Calu3 (cell line): ENCODE results near the gene COL4A6. TPM values are rescaled to one million over a fixed set of nuclear protein-coding genes. Genes with fewer than 3 reads are reported as not detected.

Experiments
- BruUV-seq: library from RNA; stranded (reverse); fragments of 400-500 nt; replicated peaks from 2 replicates; lab custom pipeline; 2021; lab: Mats Ljungman, UMichigan
- CTCF ChIA-PET: fragments of 300-600 bp; sonication (Branson Sonifier 250); formaldehyde crosslinking; loops from one replicate; lab custom pipeline; 2022; ENCODE audit warnings: antibody characterized with exemption; lab: Charles Lee
- DNase-seq: peaks from one replicate; pipeline ENCODE4 v3.0.0; 2022
- H3K27ac Mint-ChIP-seq: one replicate; pipeline ENCODE4 v1.8.0; 2022; ENCODE audit warnings: mixed read lengths; ENCODE audit not compliant: unreplicated experiment
- H3K27me3 Mint-ChIP-seq: one replicate; pipeline ENCODE4 v1.8.0; 2022; ENCODE audit warnings: mixed read lengths; ENCODE audit not compliant: unreplicated experiment
- H3K36me3 Mint-ChIP-seq: one replicate; pipeline ENCODE4 v1.8.0; 2022; ENCODE audit warnings: mild to moderate bottlenecking, moderate library complexity, mixed read lengths; ENCODE audit not compliant: insufficient read depth, unreplicated experiment
- H3K4me1 Mint-ChIP-seq: one replicate; pipeline ENCODE4 v1.8.0; 2022; ENCODE audit warnings: mild to moderate bottlenecking, low read depth, mixed read lengths; ENCODE audit not compliant: unreplicated experiment
- H3K4me3 Mint-ChIP-seq: one replicate; pipeline ENCODE4 v1.8.0; 2022; ENCODE audit warnings: mild to moderate bottlenecking, low read depth, moderate library complexity, mixed read lengths; ENCODE audit not compliant: unreplicated experiment
- H3K9me3 Mint-ChIP-seq: one replicate; pipeline ENCODE4 v1.8.0; 2022; ENCODE audit warnings: low read depth, mixed read lengths; ENCODE audit not compliant: unreplicated experiment
- CTCF ChIP-seq: fragments of 200-600 bp; IDR thresholded peaks from one replicate; pipeline ENCODE4 v1.8.0; 2022; ENCODE audit warnings: antibody characterized with exemption; ENCODE audit not compliant: unreplicated experiment
- intact Hi-C: fragments of 100-400 bp; cut with micrococcal nuclease; formaldehyde crosslinking; loops from one replicate; pipeline ENCODE4 v1.10.0; 2022; ENCODE audit not compliant: unreplicated experiment
- total RNA-seq: library from RNA; stranded (reverse); gene quantifications from 2 replicates; pipeline ENCODE4 v1.2.3, GENCODE V29; 2022

Gene COL4A6
- total RNA-seq, 1 experiment from 2014 or later, result 0.31 TPM

- Mint-ChIP-seq H3K4me3 (no peak overlapping the region), H3K27me3 (no peaks in the 10 kb centered on the region), H3K36me3 (no peaks in the 10 kb centered on the region), H3K27ac (no peak overlapping the region), H3K4me1 (no peaks in the 10 kb centered on the region), H3K9me3 (no peaks in the 10 kb centered on the region)
- intact Hi-C loops, result no loop called here
- DNase-seq, result no peak
- BruUV-seq, result no TSS peak
- CTCF ChIA-PET, result no interaction called here
- TF ChIP-seq CTCF, result no peak
Measured at GRCh38 chrX:108353452-108353851, 84.8 kb downstream of the COL4A6 start.

GRCh38 chrX:108349210-108349609 is 89.0 kb downstream of the COL4A6 start:
- H3K27ac Mint-ChIP-seq, result no peak overlapping the region
- no peak for TF ChIP-seq CTCF
- H3K4me3 Mint-ChIP-seq, result no peak overlapping the region
- no peaks in the 10 kb centered on the region for H3K36me3 Mint-ChIP-seq
- H3K9me3 Mint-ChIP-seq, result no peaks in the 10 kb centered on the region
- no peaks in the 10 kb centered on the region for H3K4me1 Mint-ChIP-seq
- CTCF ChIA-PET, result no interaction called here
- DNase-seq, result no peak
- no peaks in the 10 kb centered on the region for H3K27me3 Mint-ChIP-seq
- intact Hi-C loops, result no loop called here
- no TSS peak for BruUV-seq

- no peaks in the 10 kb centered on the region for H3K4me1 Mint-ChIP-seq
- BruUV-seq, result no TSS peak
Measured at GRCh38 chrX:108348525-108348924, 89.7 kb downstream of the COL4A6 start.

GRCh38 chrX:108347800-108348199 is 90.4 kb downstream of the COL4A6 start:
- H3K4me3 Mint-ChIP-seq, result no peak overlapping the region
- no peaks in the 10 kb centered on the region for H3K4me1 Mint-ChIP-seq
- no peak for DNase-seq
- no TSS peak for BruUV-seq
- CTCF ChIA-PET, result no interaction called here
- H3K27ac Mint-ChIP-seq, result no peak overlapping the region
- H3K36me3 Mint-ChIP-seq, result no peaks in the 10 kb centered on the region
- H3K9me3 Mint-ChIP-seq, result no peaks in the 10 kb centered on the region
- intact Hi-C loops, result no loop called here
- H3K27me3 Mint-ChIP-seq, result no peaks in the 10 kb centered on the region
- no peak for TF ChIP-seq CTCF

More at GRCh38 chrX:108348525-108348924, 89.7 kb downstream of the COL4A6 start:
- Mint-ChIP-seq H3K4me3 (no peak overlapping the region), H3K27ac (no peak overlapping the region), H3K27me3 (no peaks in the 10 kb centered on the region), H3K36me3 (no peaks in the 10 kb centered on the region), H3K9me3 (no peaks in the 10 kb centered on the region)
- intact Hi-C loops, result no loop called here
- CTCF ChIA-PET, result no interaction called here
- TF ChIP-seq CTCF, result no peak
- DNase-seq, result no peak
